Kidney capillary endothelial cell (primary cell): ENCODE measurements around the gene DHCR7.
A peak's percentile ranks its signal among the peaks of the same experiment; 100 is the strongest.

ENCODE experiments used
- DNase-seq: peaks from one replicate; pipeline ENCODE4 v3.0.0-alpha.2; 2018; ENCODE audit warnings: low spot score

DHCR7 gene

DNA sequence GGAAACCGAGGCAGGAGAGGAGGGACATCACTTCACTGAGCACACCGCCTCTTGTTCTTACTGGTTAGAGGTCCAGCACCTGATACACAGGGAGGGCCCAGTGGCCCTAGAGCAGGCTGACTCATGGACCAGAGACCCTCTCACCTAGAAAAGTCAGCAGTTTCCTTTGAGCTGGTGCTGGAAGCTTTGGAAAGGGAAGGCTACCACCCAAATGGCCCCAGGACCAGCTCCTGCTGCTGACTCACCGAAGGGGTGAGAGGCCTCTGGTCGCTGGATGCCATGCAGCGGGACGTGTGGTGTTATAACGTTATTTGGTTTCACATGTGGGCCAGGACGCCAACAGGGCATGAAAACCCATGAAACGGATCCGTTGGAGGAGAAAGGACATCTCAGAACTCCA lies 8.6 kb upstream of the DHCR7 start:
- no peak for DNase-seq

DNA sequence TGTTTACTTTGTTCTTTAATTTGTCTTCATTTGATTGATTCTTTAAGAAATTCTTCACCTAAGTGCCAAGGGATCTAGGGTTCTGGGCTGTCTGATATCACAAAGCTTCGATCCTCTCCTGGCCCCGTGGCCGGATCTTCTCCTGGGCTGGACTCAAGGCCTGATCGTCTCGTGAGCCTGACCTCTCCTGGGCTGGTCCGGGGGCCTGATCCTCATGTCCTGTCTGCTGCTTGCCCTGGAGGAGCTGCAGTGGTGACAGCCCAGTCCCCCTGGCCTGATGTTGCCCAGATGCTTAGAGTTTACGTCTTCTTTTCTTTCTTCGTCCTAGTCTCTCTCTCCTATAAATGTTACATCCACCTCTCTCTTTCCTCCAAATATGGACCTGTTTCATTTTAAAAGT lies 8.1 kb upstream of the DHCR7 start:
- DNase-seq, result no peak

DNA sequence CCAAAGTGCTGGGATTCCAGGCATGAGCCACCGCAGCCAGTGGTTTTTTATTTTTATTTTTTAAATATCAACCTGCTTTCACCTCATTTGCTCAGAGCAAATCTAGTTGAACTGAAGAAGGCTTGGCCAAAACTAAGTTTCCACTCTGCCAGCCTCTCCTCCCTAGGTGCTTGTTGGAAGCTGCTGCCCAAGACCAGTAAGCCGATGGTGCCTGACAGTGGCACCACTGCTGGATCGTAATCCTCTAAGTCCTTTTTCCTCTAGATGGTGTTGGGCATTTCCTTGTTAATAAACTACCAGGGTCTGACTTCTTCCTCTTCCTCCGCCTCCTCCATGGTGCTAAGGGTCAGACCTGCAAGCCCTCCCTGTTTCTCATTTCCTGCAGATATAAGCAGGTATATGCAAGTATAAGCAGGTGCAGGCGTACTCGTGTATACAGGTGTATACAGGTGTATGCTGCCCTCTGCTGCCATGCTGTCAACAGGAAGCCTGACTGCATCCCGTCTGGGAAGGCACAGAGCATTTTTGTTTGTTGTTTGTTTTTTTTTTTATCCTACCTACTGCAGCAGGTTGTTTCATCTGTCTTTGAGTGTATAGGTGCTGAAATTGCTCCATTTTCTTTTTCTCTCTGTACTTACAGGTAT lies 6.4 kb upstream of the DHCR7 start:
- no peak for DNase-seq

DNA sequence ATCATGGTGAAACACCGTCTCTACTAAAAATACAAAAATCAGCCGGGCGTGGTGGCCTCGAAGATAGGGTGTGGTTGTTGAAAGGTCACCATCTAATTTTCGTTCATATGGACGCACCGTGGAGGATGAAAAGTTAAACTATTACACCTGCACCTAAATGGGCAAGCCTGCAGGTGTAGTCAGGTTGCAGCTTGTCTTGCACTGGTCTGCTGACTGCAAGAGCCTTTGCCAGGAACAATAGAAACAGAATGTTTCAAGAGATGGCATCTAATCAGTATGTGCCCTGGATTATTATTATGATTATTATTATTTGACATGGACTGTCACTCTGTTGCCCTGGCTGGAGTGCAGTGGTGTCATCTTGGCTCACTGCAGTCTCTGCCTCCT lies 5.7 kb upstream of the DHCR7 start:
- DNase-seq, result no peak

DNA sequence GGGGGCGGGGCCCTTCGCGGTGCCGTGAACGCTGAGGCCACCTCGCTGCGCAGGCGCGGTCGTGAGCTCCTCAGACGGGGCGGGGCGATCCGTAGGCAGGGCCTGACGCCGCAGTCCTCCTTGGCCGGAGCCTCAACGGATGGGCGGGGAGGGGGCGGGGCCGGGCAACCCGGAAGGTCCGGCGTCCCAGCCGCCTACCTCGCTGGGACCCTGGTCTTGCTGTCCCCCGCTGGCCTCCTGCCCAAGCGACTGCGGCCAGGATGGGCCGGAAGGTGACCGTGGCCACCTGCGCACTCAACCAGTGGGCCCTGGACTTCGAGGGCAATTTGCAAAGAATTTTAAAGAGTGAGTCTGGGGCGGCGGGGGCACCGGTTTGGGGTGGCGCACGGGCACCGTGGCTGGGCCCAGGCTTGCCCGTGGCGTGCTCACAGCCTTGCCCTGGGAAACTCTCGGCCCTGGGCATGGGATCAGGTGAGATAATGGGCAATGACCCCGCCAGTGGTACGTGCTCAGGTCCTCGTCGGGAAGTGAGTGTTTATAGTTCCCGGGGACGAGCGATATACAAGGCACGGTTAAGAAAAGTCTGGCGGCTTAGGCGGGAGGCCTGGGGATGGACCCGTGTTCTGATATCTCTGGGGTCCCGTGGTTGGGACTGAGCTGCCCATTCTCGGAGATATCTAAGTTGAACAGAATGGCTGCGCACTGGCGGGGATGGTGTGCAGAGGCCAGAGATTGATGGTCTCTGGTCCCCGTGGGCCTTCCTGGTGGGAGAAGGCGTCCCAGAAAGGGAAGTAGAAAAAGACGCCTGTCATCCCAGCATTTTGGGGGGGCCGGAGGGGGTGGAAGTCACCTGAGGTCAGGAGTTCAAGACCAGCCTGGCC lies 5.1 kb upstream of the DHCR7 start, which contains the start of gene NADSYN1:
TSS of gene NADSYN1 (plus strand) at position 167 of the 881 bp plus-strand sequence. CDS start at position 261, 94 bp downstream.
- peak; percentile 95 for DNase-seq

DNA sequence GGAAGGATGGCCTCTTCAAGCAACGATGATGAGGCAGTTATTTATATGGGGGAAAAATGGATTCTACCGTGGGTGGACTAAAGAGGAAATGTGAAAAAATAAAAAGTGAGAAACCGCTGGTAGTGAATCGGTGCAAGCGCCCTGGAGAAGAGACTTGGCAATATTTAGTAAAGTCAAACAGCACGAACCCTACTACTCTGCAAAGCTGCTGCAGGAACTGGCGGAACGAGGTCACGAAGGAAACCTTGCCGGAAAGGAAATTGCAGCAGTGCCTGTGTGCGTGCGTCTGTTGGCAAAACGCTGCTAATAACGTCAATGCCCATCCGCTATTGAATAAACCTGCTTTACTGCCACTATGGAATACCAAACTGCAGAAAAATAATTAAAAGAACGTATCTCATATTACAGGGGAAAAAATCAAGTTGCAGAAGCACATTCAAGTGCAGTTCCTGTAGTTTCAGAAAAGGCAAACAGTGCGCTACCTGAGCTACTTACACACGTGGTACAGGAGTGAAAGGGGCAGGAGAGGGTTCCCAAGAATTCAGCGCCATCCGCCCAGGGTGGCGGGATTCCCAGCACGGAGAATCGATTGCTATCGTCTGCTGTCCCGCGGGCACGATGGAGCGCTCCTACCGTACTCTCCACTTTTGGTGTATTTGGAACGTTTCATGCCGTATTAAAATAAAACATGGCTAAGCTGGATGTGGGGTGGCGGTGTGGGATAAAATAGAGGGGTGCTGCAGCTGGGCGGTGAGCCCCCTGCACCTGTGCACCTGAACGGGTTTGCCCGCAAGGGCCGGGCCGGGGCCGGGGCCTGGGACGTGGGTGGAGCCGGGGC lies 4.2 kb upstream of the DHCR7 start:
- DNase-seq, result peak; percentile 63

DNA sequence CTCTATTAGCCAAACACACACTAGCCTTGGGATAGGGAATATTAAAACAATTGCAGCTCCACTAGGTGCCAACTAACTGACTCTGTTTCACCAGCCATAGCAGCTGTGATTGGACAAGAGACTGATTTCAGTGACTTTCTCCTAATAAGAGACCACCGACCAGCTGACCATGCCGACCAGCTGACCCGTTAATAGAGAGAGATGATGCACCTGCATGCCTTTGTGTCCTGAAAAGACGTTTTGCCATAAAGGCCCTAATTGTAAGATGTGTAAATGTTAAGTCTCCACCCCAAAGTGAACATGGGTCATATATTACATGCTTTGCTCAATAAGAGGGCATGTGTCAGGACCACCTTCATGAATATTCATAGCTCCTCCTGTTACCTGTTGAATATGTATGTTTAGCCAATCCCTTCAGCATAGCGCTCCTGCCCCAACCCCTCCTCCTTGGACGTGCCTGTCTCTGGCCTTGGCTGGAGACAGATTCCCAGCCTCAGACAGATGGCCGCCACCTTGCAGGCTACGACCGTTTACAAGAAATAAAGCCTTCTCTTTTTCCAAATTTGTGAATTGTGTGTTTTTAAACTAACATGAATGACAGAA lies 3.5 kb upstream of the DHCR7 start:
- no peak for DNase-seq

DNA sequence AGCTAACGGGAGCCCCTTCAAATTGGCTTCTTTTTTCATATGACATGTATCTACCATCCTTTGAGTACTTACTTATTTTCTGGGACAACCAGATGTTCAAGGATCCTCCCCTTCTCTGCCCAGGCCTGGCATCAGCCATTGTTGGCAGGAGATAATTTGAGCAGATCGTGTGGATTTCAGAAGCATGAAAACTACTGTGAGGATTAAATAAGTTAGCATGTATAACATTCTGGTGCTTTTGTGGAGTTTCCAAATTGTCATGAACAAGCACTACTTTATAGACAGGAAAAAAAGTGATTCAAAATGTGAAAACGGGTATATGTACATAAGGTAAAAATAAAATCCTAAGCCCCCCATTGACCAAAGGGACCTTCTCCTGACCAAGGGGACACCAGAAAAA lies 2.7 kb upstream of the DHCR7 start:
- DNase-seq, result no peak

DNA sequence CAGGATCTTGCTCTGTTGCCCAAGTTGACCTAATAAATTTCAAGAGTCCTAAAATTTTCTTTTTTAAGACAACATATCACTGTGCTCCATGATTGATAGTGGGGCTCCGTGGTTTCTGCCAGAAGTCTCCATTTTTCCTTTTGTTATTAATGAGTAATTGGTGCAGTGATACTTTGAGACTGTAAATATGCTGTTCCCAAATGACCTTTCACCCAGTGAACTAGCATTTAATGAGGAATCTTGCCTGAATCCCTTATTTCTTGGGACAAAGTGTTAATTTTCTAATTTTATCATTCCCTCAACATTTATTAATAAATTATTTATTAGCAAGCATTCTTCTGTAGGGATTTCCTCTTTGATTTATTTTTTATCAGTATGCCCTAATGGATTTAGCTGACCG lies 2.3 kb upstream of the DHCR7 start:
- DNase-seq, result no peak

DNA sequence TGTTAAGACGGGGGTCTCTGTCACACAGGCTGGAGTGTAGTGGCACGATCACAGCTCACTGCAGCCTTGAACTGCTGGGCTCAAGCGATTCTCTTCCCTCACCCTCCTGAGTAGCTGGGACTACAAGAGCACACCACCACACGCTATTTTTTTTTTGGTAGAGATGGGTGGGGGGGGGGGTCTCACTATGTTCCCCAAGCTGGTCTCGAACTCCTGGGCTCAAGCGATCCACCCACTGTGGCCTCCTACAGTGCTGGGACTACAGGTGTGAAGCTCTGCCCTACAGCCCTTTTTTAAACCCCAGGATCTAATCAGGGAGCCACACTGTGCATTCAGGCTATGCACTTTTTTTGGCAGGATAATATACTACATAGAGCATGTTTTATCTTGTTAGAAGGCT lies 1.4 kb upstream of the DHCR7 start:
- DNase-seq, result no peak

DNA sequence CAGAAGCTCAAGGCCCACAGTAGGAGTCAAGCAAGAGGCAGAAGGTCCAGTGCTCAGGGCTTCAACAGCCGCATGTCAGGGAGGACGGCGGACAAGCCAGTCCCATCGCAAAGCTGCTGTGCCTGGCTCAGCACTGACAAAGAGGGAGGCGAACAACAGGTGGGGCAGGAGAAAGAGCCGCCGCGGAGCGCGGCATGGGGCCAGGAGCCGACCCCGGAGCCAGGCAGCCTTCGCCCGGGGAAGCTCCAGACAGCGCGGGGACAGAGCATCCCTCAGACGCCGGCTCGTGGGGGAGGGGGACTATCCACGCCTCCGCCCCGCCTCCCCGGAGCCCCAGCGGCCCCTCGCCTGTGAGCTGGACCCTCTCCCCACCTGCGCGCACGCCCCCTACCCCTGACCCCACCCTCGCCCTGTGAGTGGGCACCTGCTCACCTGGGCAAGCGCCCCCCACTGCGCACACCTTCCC lies 369 bp downstream of the DHCR7 start:
- no peak for DNase-seq

DNA sequence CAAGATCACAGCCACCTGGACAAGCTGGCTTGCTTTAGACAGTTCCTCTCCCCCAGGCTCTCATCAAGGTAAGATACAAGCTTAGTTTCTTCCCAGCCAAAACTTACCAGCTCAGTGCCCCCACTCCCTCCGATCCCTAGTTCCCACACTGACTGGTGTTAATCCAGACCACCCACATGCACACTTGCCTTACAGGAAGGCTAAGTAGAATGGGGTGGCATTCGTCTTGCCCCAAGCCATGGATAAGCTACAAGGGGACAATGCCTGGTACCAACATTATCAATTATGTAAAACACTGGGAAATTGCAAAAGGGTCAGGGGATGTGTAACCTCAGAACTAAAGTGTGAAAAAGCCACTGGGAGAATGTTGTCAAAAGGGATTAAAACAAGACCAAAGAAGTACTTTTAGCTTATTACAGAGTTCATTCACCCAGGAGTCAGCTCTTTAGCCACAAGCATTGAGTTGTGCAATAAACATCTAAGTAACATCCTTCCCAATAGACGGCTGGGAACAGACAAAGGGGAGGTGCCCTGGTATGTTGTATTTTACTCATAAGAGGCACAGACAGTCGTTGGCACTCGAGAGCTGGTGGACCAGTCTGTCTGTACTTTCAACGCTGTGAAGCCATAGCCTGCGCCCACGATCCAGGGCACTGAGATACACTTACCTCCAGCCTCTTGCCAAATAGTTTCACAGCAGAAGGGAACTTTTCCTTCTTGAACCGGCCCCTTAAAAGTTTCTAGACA lies 1.1 kb downstream of the DHCR7 start:
- no peak for DNase-seq

DNA sequence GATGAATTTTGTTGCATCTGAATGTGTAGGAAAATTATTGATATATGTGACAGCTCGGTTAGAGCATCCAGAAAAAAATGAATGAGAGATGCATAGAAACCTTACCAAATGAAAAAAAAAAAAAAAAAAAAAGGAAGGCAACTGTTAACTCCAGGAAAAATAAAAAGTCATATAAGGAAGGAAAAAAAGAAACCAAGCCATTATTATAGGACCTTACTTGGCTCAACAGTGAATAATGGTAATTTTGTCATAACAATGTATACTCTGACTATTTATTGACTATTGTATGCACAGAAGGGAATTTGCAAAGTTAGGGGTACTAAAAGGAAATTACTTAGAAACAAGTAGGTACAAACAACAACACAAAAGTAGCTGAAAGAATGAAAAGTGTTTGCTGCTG lies 2.0 kb downstream of the DHCR7 start:
- DNase-seq, result no peak

DNA sequence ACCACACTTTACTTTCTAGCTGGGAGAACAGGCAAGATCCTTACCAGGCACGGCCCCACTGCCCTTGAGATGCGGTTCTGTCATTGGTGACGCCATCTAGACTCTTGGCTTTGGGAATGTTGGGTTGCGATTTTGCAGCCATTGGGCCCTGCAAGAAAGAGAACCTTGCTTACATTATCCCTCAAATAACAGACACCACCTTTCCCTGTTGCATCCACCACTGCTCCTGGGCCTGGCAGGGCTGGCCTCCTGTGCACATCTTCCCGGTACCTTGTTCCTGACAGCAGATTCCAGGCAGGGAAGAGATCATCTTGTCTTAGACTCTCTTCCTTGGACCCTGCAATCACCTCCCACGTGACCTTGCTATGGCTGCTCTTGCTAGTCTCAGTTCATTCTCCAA lies 3.4 kb downstream of the DHCR7 start:
- no peak for DNase-seq

DNA sequence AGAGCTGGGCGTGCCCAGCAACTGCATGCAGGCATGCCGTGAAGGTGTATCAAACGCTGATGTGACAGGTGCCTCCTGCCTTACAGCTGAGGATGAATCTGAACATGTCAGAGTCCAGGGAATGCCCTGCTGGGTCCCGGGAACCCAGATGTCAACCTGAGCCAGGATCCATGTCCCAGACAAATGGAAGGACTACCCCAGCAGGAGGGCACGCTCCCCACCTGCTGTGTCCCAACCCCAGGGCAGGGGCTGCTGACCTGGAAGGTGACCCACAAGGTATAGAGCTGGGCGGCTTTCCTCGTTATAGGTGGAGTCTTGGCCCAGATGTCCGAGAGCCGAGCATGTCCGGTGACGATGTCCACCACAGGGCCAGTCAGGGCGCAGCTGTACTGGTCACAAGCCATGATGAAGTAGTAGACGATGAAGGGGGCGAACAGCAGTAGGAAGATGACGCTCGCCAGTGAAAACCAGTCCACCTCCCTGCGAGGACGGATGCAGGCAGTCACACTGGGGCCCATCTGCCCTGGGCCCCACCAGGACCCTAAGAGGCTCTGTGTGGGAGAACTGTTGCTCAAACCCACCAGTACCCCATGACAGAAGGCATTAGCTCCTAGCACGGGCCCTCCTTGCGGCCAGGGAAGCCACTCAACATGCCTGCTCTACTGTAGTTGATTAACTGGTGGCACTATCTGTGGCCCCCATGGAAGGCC lies 4.3 kb downstream of the DHCR7 start:
- DNase-seq, result no peak

DNA sequence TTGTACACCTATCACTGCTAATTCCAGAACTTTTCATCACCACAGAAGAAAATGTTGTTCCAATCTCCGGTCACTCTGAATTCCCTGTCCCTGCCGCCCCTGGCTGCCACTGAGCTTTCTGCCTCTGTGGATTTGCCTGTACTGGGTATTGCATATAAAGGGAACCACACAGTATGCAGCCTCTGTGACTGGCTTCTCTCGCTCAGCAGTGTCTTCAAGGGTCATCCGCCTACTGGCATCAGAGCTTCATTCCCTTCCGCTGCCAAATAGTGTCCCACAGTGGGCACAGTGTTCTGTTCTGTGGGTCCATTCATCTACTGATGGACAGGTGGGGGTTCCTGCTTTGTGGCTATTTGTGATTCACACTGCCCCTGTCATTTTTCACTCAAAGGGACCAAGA lies 5.3 kb downstream of the DHCR7 start:
- DNase-seq, result no peak

DNA sequence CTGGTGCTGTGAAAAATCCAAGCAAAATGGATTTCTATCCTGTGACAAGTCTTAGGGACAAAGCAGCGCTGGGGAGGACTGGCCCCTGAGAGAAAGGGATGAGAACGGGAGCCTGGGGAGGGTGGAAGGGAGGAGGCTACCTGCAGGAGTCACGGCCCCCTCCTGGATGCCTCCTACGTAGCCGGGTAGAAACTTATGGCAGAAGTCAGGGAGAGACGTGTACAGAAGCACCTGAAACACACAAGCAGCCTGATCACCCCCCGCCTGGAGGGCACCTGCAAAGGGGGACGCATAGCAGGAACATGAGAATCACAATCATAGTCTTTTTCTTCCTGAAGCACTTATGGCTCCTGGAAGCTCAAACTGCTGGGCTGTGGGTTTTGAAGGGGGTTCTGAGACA lies 6.1 kb downstream of the DHCR7 start:
- DNase-seq, result no peak

DNA sequence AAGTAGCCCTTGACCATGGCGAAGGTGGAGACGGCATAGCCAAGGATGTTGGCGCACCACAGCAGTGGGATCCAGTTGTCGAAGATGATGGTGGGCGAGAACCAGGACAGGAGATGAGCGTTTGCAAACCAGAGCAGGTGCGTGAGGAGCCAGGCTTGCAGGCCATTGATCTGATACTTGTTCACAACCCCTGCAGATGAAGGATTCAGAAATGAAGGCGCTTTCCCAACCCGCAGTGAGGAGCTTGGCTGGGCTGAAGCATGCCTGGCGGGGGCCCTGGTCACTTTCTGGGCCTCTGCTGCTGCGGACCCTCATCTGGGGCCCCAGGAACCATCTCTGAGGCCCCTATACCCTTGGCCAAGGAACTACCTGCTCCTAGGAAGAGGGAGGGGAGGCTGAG lies 6.9 kb downstream of the DHCR7 start:
- no peak for DNase-seq

DNA sequence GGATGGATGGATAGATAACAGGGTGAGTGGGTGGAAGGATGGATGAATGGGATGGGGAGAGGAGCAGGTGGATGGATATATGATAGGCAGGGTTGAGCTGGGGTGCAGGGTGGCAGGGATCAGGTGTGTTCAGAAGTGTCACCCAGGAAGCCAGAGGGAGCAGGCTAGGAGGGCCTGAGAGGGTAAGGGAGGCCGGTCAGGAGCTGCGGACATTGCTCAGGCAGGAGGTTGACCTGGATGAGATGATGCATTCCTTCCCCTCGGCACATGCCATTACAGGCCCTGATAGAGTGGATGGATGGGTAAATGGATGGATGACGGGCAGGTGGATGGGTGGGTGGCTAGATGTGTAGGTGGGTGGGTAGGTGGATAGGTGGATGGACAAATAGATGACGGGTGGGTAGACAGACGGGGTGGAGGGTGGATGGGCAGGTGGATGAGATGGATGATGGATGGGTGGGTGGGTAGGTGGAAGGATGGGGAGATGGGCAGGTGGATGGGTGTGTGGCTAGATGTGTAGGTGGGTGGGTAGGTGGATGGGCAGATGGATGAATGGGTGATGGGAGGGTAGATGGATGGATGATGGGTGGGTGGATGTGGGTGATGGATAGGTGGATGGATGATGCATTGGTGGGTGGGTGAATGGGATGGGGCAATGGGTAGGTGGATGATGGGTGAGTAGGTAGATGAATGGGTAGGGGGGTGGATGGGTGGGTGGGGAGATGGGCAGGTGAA lies 8.0 kb downstream of the DHCR7 start:
- DNase-seq, result no peak

DNA sequence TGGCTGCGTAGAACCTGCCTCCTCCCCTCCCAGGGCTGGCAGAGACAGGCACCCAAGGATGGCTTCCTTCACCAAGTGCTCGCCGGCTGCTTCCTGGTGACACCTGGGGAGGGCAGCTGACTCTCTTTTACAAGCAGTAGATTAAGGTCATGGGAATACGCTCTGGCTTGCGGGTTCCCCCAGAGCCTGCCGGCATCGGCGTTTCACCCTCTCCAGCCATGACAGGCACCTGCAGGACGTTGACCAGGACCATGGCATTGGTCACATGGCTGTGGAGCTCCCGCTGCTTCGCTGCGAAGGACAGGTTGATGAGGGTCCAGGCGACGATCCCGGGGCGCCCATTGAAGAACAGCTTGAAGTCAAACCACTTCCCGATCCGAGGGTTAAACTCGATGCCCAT lies 9.5 kb downstream of the DHCR7 start:
- no peak for DNase-seq
